Renal cortical epithelial cell (primary cell): ENCODE results near the gene DAB2IP. TPM values are rescaled to one million over a fixed set of nuclear protein-coding genes. Genes with fewer than 3 reads are reported as not detected.

Source experiments
- DNase-seq: peaks from one replicate; pipeline ENCODE4 v3.0.0-alpha.2; 2011; ENCODE audit warnings: low read depth
- total RNA-seq: library from RNA; depleted of rRNA; stranded (reverse); fragments of >200 nt; gene quantifications from 2 replicates; pipeline ENCODE4 v1.2.3, GENCODE V29; 2014

DAB2IP gene
- total RNA-seq, 1 donor from 2014 or later, result 37.5 TPM

GRCh38 chr9:121701736-121702261 lies 50.4 kb downstream of the DAB2IP start:
- DNase-seq, result no peak

DNA sequence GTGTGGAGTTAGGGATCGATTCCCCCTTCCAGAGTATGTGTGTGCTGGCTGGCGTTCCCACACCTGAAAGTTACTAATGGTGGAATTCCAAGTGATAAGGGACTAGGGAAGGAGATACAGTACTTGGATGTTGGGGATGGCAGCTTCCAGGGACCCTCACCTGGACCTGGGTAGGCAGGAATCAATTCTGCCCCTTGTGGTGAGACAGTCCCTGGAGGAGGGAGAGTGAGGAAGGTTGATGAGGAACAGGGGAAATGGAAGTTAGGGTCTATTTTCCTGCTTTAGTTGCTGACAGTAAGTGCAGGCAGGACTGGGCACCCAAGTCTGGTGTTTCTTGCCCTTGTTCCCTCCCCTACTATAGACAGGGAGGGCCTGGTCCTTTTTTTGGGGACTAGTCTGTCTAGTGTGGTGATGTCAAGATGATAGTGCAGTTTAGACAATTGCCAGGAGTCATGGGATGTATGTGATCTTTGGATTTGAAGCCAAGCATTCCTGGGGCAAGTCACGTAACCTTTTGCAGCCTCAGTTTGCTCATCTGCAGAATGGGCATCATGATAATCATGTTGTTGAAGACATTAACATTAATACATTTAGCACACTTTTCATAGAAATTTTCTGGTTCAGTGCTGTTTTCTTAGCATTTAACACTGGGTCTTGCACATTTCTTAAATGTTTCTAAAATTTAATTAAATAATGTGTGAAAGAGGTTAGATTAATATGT lies 51.7 kb downstream of the DAB2IP start:
- no peak for DNase-seq

DNA sequence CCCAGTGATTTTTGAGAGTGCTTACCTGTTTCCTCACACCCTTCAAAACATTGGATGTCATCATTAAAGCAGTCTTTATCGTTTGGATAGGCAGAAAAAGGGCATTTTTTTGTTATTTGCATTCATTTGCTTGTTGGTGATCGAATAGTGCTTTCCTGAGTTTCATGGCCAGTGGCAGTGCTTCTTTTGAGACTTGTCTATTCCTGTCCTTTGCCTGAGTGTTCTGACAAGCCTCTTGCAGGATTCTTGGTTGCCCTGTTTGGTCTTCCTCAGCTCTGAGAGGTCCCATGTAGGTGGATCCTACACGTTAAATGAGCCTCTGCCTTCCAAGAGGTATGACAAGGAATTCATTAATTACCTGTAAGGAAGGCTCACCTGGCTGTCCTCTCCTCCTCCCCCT lies 52.8 kb downstream of the DAB2IP start:
- no peak for DNase-seq

DNA sequence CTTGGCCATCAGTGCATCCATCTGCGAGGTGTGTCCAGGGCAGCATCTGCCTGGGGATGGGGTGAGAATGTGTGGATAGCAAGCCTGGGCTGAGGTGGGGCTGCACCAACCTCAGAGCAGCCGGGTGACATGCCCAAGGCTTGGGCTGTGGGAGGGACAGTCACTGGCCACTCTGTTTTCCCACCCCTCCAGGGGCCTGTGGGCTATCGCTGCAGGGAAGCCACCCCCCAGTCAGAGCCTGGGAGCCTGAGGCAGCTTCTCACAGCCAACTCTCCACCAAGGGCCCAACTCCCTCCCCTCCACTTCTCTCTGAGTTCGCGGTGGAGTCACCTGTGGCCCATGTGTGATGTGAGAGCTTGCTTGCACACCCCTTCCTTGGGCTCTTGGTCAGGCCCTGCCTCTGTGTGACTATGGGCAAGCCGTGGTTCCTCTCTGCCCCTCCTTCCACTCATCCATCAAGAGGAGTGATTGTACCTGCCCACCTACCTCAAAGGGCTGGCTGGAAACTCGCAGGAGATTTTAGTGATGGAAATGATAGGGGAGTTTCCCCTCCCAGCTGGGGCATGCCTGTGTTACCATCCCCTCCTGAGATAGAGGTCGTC lies 54.8 kb downstream of the DAB2IP start:
- no peak for DNase-seq

- DNase-seq, result no peak
Measured at GRCh38 chr9:121707477-121708424, 56.3 kb downstream of the DAB2IP start.

DNA sequence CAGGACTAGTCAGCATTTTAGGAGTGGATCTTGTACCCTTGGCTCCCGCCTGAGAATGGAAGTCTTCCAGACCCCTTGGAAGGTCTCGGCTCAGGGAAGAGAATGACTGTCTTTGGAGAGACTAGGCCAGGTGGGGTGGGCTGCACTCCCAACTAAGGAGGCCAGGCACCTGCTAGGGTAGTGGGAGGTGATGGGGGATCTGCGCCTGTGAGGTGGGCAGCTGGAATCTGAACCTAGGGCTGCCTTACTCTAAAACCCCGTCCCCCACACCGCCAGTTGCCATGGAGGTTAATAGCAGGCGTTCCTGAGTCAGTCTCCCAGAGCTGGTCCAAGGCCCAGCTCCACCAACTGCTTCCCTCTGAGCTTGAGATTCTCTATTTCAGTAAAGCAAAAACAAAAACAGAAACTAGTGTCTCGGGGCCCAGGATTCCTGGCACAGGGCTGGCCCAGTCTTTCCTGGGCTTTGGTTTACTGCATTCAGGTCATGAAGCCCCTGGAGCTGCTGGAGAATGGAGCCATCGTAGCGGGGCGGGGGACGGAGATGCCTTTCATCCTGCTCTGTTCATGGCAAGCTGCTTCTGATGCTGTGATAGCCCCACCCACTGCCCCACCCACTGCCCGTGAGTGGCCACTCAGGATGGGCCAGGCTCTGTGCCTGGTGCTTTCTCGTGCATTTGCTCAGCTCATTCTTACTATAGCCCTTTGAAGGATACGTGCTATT lies 57.5 kb downstream of the DAB2IP start:
- DNase-seq, result no peak

DNA sequence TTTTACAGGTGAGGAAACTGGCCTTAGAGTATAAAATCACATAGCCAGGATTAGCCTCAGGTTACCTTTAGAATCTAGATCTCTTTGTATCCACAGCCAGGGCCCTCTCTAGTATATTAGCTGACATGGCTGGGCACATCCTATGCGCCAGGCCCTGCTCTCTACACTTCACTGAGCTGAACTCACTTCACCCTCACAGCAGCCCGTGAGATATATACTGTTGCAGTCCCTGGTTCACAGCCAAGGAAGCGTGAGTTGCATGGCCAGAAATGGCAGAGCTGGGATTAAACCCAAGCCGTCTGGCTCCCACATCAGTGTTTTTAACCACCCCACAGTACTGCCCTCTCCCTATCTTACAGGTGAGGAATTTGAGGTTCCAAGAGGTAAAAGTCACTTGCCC lies 58.4 kb downstream of the DAB2IP start:
- no peak for DNase-seq

- DNase-seq, result no peak
Measured at GRCh38 chr9:121711281-121711680, 59.8 kb downstream of the DAB2IP start.

DNA sequence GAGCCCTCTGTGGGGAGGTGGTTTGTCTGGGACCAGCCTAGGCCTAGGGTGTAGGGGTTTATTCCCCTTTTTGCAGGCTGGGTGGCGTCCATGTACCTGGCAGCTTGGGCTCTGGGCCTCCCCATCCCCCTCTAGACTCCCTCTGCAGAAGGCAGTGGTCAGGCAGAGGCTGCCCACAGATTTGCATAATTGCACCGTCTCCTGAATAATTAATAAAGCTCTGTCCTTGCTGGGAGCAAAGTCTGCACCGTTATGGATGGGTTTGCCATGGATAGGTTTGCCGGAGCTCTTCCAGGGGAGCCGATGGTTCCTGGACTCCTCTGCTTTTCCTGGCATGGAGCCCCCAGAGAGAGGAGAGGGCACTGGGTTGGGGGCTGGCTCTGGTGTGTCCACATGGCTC lies 60.4 kb downstream of the DAB2IP start:
- DNase-seq, result no peak

- no peak for DNase-seq
Measured at GRCh38 chr9:121713400-121714070, 62.1 kb downstream of the DAB2IP start.

GRCh38 chr9:121714075-121714705 lies 62.8 kb downstream of the DAB2IP start:
- DNase-seq, result no peak

DNA sequence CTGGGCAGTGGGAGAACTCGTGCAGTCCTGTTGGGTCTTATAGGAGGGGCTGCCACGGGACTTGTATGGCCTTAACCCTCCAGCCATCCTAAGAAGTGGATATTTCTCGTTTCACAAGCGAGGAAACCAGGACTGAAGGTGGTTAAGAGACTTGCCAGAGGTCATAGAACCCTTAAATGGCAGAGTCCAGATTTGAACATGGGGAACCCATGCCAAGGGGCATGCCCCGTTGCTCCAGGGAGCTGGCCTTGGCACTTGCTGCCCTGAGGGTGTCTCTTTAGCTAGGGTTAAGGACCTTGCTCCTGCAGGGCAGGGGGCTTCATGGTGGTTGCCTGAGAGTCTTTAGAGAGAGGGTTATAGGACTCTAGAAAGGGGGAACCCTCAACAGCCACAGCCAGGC lies 63.4 kb downstream of the DAB2IP start:
- no peak for DNase-seq

DNA sequence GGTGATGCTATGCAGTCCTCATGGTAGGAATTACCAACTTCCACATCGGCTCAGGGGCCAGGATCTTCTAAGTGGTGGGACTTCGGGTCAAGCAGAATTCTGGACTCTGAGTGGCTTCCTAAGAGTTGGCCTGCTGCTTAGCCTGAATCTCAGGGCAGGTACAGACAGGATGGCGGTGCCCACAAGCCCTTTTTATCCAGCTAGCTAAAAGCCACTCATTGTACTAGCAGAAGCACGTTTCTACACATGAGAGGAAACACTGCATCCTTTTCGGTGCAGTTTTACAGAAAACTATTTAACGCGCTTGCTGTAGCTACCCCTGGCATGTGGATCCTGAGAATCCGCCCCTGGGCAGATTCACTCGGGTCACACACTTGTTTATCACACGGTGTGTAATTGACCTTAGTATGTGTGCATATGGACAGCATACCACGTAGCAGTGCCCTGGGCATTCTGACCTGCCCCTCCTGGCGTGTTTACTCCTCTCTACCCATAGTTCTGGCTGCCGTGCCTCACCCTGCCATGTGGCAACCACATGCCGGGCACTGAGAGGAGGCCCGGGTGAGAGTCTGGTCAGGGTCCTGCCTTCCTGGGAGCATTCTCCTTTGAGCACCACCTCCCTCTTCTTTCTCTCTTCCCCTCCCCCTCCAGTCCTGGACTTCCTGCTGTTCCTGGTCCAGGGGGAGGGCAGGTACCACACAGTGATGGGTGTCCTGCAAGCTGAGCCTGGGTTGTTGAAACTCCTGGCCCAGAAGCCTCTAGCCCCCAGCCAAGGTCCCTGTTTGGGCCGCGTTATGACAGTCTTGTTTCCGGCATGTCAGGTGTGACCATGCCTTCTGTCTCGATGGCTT lies 65.9 kb downstream of the DAB2IP start:
- DNase-seq, result no peak

DNA sequence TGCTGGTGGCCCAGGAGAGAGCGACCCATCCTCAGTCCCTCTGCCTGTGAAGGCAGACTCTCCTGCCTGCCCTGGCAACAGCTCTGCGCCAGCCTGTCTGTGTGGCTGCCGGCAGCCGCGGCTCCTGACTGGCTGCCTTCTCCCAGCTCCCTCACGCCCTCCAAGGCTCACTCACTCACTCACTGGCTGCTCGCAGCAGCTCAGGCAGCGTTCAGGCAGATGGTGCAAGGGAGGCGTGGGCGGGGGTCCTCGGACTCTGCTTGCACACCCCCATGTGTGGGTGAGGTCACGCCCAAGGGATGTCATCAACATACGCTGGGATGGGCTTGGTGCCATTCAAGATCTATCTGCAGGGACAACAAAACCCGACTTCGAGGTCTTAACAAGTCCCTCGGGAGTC lies 66.7 kb downstream of the DAB2IP start:
- no peak for DNase-seq

GRCh38 chr9:121718501-121718900 lies 67.1 kb downstream of the DAB2IP start:
- no peak for DNase-seq

DNA sequence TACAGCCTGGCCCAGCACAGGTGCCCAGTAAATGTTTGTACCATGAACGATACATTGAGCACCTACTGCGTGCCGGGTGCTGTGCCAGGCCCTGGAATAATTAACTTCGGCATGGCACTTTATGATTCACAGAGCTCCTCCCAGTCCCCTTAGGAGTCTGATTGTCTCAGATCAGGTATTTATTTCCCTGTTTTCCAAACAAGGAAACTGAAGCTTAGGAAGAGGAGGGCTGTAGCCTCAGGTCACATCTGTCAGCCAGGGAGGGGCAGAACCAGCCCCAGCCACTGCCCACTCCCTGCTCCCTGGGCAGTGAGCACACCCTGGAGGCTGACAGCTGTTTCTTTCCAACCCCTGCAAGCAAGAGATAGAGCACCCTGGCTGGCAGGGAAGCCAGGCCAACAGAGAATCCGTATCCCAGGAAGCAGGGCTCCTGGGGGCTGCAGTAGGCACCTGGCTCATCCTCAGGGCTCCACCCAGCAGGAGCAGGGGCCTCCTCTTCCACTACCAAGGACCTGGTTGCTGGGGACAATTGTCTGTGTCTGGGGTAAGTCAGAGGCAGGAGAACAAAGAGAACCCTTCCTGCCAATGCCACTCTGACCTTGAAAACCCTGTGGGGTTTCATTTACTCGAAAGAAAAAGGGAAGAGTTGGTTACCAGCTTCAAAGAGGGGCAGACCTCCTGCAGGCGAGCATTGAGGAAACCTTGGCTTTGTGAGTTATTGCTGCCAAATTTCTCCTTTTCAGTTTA lies 69.0 kb downstream of the DAB2IP start:
- DNase-seq, result peak; percentile 83

GRCh38 chr9:121721058-121721350 lies 69.6 kb downstream of the DAB2IP start:
- DNase-seq, result no peak

DNA sequence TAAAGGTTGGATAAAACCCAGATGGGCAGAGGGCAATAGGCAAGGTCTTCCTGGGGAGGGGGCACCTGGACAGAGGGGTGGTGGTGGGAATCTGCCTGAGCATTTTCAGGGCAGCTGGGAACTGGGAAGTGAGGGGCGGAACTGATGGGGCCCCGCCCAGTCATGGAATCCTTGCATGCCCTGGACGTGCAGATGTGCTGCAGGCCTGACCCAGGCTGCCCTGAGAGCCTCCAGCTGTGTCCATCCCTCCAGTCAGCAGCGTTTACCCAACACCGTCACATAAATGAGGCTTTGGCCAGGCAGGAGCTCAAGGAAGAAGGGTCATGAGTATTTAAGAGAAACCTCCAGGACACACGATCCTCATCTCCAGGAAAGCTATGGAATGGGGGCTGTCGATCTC lies 70.3 kb downstream of the DAB2IP start:
- no peak for DNase-seq
